ENCODE results near the gene SNAP23.

The SNAP23 gene

DNA sequence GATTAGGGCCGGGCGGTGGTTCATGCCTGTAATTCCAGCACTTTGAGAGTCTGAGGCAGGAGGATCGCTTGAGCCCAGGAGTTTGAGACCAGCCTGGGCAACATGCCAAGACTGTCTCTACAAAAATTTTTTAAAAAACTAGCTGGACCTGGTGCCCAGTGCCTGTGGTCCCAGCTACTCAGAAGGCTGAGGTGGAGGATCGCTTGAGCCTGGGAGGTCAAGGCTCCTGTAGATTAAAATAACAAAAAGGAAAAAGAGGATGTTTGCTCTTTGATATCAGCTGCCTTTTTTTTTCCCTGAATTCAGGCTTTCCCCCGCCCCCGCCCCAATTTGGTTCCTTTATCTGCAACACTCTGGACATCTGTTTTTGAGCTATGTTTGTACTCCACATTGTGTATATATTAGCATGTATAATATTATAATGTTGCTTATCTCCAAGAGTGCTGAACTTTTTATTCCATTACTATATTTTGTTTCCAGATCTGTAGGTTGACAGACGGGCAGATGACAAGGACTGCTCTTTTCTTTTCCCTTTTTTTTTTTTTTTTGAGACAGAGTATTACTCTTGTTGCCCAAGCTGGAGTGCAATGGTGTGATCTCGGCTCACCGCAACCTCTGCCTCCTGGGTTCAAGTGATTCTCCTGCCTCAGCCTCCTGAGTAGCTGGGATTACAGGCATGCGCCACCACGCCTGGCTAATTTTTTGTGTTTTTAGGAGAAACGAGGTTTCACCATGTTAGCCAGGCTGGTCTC is 4.6 kb downstream of the SNAP23 start:
- no peak for DNase-seq
- Histone ChIP-seq H3K4me2 (ENCODE audit: low read depth, low read length) (no peak overlapping the region), H3K27me3 (replicated peaks; ENCODE audit: insufficient read depth, low read length) (no peaks in the 10 kb centered on the region), H3K27ac (ENCODE audit: low read length) (no peak overlapping the region), H3K9me3 (replicated peaks; ENCODE audit: insufficient read depth, low read length) (no peaks in the 10 kb centered on the region), H3K36me3 (replicated peaks; ENCODE audit: insufficient read depth, low read length) (no peaks in the 10 kb centered on the region), H2AFZ (ENCODE audit: low read length) (no peak overlapping the region), H3K4me1 (ENCODE audit: low read length) (peaks cover 6% of the 10 kb centered on the region), H3K9me2 (replicated peaks; ENCODE audit: insufficient read depth, low read length) (no peaks in the 10 kb centered on the region), H3K9ac (ENCODE audit: low read length) (no peak overlapping the region), H3K79me2 (ENCODE audit: low read length) (peaks cover 39% of the 10 kb centered on the region), H4K20me1 (ENCODE audit: insufficient read depth, low read length) (no peaks in the 10 kb centered on the region), H3F3A (ENCODE audit: insufficient read depth, low read length) (no peaks in the 10 kb centered on the region), H3K4me3 (ENCODE audit: low read length) (no peak overlapping the region)
- TF ChIP-seq, protein P1, sequence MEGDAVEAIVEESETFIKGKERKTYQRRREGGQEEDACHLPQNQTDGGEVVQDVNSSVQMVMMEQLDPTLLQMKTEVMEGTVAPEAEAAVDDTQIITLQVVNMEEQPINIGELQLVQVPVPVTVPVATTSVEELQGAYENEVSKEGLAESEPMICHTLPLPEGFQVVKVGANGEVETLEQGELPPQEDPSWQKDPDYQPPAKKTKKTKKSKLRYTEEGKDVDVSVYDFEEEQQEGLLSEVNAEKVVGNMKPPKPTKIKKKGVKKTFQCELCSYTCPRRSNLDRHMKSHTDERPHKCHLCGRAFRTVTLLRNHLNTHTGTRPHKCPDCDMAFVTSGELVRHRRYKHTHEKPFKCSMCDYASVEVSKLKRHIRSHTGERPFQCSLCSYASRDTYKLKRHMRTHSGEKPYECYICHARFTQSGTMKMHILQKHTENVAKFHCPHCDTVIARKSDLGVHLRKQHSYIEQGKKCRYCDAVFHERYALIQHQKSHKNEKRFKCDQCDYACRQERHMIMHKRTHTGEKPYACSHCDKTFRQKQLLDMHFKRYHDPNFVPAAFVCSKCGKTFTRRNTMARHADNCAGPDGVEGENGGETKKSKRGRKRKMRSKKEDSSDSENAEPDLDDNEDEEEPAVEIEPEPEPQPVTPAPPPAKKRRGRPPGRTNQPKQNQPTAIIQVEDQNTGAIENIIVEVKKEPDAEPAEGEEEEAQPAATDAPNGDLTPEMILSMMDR (IDR thresholded peaks at IDR 0.05; ENCODE audit: low read length), result no peak
- TF ChIP-seq EZH2 (optimal IDR thresholded peaks at IDR 0.05; ENCODE audit: low read depth, low read length), result no peak
- TF ChIP-seq EZH2phosphoT487 (IDR thresholded peaks at IDR 0.05; ENCODE audit: low read length), result no peak

GRCh38 chr15:42502477-42502876 is 7.0 kb downstream of the SNAP23 start:
- no peaks in the 10 kb centered on the region for H3F3A ChIP-seq (ENCODE audit: insufficient read depth, low read length)
- no peaks in the 10 kb centered on the region for H3K36me3 ChIP-seq (replicated peaks; ENCODE audit: insufficient read depth, low read length)
- TF ChIP-seq EZH2phosphoT487 (IDR thresholded peaks at IDR 0.05; ENCODE audit: low read length) (no peak), EZH2 (optimal IDR thresholded peaks at IDR 0.05; ENCODE audit: low read depth, low read length) (no peak)
- TF ChIP-seq, protein P1 (IDR thresholded peaks at IDR 0.05; ENCODE audit: low read length), result no peak
- H3K9me2 ChIP-seq (replicated peaks; ENCODE audit: insufficient read depth, low read length), result no peaks in the 10 kb centered on the region
- no peak overlapping the region for H3K4me3 ChIP-seq (ENCODE audit: low read length)
- H3K4me1 ChIP-seq (ENCODE audit: low read length), result peaks cover 4% of the 10 kb centered on the region; the same call in 1 of the 2 replicates
- H3K79me2 ChIP-seq (ENCODE audit: low read length), result peaks cover 24% of the 10 kb centered on the region
- no peaks in the 10 kb centered on the region for H3K27me3 ChIP-seq (replicated peaks; ENCODE audit: insufficient read depth, low read length)
- H4K20me1 ChIP-seq (ENCODE audit: insufficient read depth, low read length), result no peaks in the 10 kb centered on the region
- no peak overlapping the region for H3K27ac ChIP-seq (ENCODE audit: low read length)
- H3K9me3 ChIP-seq (replicated peaks; ENCODE audit: insufficient read depth, low read length), result no peaks in the 10 kb centered on the region
- DNase-seq, result no peak
- H2AFZ ChIP-seq (ENCODE audit: low read length), result no peak overlapping the region
- no peak overlapping the region for H3K4me2 ChIP-seq (ENCODE audit: low read depth, low read length)
- H3K9ac ChIP-seq (ENCODE audit: low read length), result no peak overlapping the region

DNA sequence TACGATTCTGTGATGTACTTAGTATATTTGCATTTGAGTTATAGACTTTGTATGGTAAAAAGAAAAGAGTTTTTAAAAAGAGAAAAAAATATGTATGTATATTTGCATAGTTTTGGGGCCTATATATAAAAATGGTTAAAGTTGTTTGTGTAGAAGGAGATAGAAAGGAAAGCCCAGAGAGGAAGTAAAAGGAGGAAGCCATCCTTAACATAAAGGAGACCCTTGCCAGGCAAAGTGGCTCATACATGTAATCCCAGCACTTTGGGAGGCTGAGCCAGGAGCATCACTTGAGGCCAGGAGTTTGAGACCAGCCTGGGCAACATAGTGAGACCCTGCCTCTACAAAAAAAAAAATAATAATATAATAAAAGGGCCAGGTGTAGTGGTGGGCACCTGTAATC is 8.4 kb downstream of the SNAP23 start:
- no peak overlapping the region for H3K27ac ChIP-seq (ENCODE audit: low read length)
- H3K4me3 ChIP-seq (ENCODE audit: low read length), result no peak overlapping the region
- no peaks in the 10 kb centered on the region for H3K27me3 ChIP-seq (replicated peaks; ENCODE audit: insufficient read depth, low read length)
- H3K9me2 ChIP-seq (replicated peaks; ENCODE audit: insufficient read depth, low read length), result no peaks in the 10 kb centered on the region
- H2AFZ ChIP-seq (ENCODE audit: low read length), result no peak overlapping the region
- H3K9me3 ChIP-seq (replicated peaks; ENCODE audit: insufficient read depth, low read length), result no peaks in the 10 kb centered on the region
- no peak for DNase-seq
- no peaks in the 10 kb centered on the region for H4K20me1 ChIP-seq (ENCODE audit: insufficient read depth, low read length)
- H3K79me2 ChIP-seq (ENCODE audit: low read length), result peaks cover 24% of the 10 kb centered on the region
- no peaks in the 10 kb centered on the region for H3F3A ChIP-seq (ENCODE audit: insufficient read depth, low read length)
- H3K4me1 ChIP-seq (ENCODE audit: low read length), result peaks cover 4% of the 10 kb centered on the region; the same call in 1 of the 2 replicates
- H3K4me2 ChIP-seq (ENCODE audit: low read depth, low read length), result no peak overlapping the region
- TF ChIP-seq EZH2 (optimal IDR thresholded peaks at IDR 0.05; ENCODE audit: low read depth, low read length), result no peak
- TF ChIP-seq EZH2phosphoT487 (IDR thresholded peaks at IDR 0.05; ENCODE audit: low read length), result no peak
- TF ChIP-seq, protein P1 (IDR thresholded peaks at IDR 0.05; ENCODE audit: low read length), result no peak
- H3K9ac ChIP-seq (ENCODE audit: low read length), result no peak overlapping the region
- no peaks in the 10 kb centered on the region for H3K36me3 ChIP-seq (replicated peaks; ENCODE audit: insufficient read depth, low read length)
